Measurements from ENCODE around the gene UTP18. TPM values are rescaled to one million over a fixed set of nuclear protein-coding genes. Genes with fewer than 3 reads are reported as not detected.
A peak's percentile ranks its signal among the peaks of the same experiment; 100 is the strongest.

Gene UTP18
- total and polyA plus RNA-seq, 2 of the 13 experiments (the other 11 are each of a cell fraction or from before 2014, with no cell fraction given), result 35.2 to 104 TPM

DNA sequence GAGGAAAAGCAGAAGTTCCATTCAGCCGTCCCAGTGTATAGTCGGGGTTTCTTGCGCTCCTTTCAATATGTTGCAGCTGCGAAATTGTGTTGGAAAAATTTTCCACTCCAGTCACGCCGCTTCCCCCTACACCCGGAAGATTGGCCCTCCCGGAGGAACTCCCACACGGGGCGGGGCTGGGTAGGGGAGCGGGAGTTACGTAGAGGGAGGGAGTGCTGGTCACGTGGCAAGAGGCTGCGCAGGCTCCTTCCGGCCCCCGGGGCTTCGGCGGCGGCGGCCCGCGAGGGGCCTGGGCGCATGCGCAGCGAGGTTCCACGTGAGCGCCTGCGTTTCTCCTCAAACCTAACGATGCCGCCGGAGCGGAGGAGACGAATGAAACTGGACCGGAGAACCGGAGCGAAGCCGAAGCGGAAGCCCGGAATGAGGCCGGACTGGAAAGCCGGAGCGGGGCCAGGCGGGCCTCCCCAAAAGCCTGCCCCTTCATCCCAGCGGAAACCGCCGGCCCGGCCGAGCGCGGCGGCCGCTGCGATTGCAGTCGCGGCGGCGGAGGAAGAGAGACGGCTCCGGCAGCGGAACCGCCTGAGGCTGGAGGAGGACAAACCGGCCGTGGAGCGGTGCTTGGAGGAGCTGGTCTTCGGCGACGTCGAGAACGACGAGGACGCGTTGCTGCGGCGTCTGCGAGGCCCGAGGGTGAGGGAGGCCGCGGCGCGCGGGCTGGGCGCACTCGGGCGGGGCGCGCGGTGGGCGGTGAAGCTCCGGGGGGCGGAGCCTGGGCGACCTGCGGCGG lies at the start of gene UTP18 (continued):
- TF ChIP-seq, protein P1, sequence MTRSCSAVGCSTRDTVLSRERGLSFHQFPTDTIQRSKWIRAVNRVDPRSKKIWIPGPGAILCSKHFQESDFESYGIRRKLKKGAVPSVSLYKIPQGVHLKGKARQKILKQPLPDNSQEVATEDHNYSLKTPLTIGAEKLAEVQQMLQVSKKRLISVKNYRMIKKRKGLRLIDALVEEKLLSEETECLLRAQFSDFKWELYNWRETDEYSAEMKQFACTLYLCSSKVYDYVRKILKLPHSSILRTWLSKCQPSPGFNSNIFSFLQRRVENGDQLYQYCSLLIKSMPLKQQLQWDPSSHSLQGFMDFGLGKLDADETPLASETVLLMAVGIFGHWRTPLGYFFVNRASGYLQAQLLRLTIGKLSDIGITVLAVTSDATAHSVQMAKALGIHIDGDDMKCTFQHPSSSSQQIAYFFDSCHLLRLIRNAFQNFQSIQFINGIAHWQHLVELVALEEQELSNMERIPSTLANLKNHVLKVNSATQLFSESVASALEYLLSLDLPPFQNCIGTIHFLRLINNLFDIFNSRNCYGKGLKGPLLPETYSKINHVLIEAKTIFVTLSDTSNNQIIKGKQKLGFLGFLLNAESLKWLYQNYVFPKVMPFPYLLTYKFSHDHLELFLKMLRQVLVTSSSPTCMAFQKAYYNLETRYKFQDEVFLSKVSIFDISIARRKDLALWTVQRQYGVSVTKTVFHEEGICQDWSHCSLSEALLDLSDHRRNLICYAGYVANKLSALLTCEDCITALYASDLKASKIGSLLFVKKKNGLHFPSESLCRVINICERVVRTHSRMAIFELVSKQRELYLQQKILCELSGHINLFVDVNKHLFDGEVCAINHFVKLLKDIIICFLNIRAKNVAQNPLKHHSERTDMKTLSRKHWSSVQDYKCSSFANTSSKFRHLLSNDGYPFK (CRISPR knock-in tag; IDR thresholded peaks at IDR 0.05; ENCODE audit: borderline replicate concordance), result peak; percentile 88
- peak; percentile 59; the same call in 1 of the 2 replicates for TF ChIP-seq NR2F2 (IDR thresholded peaks at IDR 0.05; ENCODE audit: borderline replicate concordance, low read depth)
- TF ChIP-seq FOXJ3 (CRISPR knock-in tag; IDR thresholded peaks at IDR 0.05; ENCODE audit: borderline replicate concordance), result peak; percentile 36; the same call in 1 of the 2 replicates
- TF ChIP-seq IRF2 (CRISPR knock-in tag; IDR thresholded peaks at IDR 0.05), result peak; percentile 82; the same call in 1 of the 2 replicates
- TF ChIP-seq NCOR1 (IDR thresholded peaks at IDR 0.05; ENCODE audit: borderline replicate concordance, low read length), result peak; percentile 53; the same call in 1 of the 2 replicates
- no peak for TF ChIP-seq STAT5B (CRISPR knock-in tag; IDR thresholded peaks at IDR 0.05)
- TF ChIP-seq ZFP36L2 (CRISPR knock-in tag; IDR thresholded peaks at IDR 0.05), result peak; percentile 22; the same call in 1 of the 2 replicates
- TF ChIP-seq, protein P2, sequence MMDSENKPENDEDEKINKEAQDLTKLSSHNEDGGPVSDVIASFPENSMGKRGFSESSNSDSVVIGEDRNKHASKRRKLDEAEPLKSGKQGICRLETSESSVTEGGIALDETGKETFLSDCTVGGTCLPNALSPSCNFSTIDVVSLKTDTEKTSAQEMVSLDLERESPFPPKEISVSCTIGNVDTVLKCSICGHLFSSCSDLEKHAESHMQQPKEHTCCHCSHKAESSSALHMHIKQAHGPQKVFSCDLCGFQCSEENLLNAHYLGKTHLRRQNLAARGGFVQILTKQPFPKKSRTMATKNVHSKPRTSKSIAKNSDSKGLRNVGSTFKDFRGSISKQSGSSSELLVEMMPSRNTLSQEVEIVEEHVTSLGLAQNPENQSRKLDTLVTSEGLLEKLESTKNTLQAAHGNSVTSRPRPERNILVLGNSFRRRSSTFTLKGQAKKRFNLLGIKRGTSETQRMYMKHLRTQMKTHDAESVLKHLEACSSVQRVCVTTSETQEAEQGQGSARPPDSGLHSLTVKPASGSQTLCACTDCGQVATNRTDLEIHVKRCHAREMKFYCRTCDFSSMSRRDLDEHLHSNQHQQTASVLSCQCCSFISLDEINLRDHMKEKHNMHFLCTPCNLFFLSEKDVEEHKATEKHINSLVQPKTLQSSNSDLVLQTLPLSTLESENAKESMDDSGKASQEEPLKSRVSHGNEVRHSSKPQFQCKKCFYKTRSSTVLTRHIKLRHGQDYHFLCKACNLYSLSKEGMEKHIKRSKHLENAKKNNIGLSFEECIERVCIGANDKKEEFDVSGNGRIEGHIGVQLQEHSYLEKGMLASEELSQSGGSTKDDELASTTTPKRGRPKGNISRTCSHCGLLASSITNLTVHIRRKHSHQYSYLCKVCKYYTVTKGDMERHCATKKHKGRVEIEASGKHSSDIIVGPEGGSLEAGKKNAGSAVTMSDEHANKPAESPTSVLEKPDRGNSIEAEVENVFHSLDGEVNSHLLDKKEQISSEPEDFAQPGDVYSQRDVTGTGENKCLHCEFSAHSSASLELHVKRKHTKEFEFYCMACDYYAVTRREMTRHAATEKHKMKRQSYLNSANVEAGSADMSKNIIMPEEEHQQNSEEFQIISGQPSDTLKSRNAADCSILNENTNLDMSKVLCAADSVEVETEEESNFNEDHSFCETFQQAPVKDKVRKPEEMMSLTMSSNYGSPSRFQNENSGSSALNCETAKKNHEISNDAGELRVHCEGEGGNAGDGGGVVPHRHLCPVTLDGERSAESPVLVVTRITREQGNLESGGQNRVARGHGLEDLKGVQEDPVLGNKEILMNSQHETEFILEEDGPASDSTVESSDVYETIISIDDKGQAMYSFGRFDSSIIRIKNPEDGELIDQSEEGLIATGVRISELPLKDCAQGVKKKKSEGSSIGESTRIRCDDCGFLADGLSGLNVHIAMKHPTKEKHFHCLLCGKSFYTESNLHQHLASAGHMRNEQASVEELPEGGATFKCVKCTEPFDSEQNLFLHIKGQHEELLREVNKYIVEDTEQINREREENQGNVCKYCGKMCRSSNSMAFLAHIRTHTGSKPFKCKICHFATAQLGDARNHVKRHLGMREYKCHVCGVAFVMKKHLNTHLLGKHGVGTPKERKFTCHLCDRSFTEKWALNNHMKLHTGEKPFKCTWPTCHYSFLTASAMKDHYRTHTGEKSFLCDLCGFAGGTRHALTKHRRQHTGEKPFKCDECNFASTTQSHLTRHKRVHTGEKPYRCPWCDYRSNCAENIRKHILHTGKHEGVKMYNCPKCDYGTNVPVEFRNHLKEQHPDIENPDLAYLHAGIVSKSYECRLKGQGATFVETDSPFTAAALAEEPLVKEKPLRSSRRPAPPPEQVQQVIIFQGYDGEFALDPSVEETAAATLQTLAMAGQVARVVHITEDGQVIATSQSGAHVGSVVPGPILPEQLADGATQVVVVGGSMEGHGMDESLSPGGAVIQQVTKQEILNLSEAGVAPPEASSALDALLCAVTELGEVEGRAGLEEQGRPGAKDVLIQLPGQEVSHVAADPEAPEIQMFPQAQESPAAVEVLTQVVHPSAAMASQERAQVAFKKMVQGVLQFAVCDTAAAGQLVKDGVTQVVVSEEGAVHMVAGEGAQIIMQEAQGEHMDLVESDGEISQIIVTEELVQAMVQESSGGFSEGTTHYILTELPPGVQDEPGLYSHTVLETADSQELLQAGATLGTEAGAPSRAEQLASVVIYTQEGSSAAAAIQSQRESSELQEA (CRISPR knock-in tag; IDR thresholded peaks at IDR 0.05; ENCODE audit: not compliant biosample characterization), result peak; percentile 99
- TF ChIP-seq KLF15 (CRISPR knock-in tag; IDR thresholded peaks at IDR 0.05; ENCODE audit: borderline replicate concordance), result peak; percentile 94
- TF ChIP-seq ZNF225 (CRISPR knock-in tag; IDR thresholded peaks at IDR 0.05), result peak; percentile 67; the same call in 1 of the 2 replicates
- TF ChIP-seq ZNF30 (CRISPR knock-in tag; IDR thresholded peaks at IDR 0.05), result peak; percentile 85; the same call in 1 of the 2 replicates
- TF ChIP-seq FOXA1 (IDR thresholded peaks at IDR 0.05), result no peak
- no peak for TF ChIP-seq FOXA1 (CRISPR knock-in tag; IDR thresholded peaks at IDR 0.05)
- TF ChIP-seq, protein P3, sequence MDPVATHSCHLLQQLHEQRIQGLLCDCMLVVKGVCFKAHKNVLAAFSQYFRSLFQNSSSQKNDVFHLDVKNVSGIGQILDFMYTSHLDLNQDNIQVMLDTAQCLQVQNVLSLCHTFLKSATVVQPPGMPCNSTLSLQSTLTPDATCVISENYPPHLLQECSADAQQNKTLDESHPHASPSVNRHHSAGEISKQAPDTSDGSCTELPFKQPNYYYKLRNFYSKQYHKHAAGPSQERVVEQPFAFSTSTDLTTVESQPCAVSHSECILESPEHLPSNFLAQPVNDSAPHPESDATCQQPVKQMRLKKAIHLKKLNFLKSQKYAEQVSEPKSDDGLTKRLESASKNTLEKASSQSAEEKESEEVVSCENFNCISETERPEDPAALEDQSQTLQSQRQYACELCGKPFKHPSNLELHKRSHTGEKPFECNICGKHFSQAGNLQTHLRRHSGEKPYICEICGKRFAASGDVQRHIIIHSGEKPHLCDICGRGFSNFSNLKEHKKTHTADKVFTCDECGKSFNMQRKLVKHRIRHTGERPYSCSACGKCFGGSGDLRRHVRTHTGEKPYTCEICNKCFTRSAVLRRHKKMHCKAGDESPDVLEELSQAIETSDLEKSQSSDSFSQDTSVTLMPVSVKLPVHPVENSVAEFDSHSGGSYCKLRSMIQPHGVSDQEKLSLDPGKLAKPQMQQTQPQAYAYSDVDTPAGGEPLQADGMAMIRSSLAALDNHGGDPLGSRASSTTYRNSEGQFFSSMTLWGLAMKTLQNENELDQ (CRISPR knock-in tag; IDR thresholded peaks at IDR 0.05; ENCODE audit: borderline replicate concordance), result no peak
- peak; percentile 93 for TF ChIP-seq ZNF570 (CRISPR knock-in tag; IDR thresholded peaks at IDR 0.05; ENCODE audit: borderline replicate concordance)

Data from HepG2 (cell line).